HG02938 (cell line): Measurements from ENCODE around the gene PPP1R3F.
A peak's percentile ranks its signal among the peaks of the same experiment; 100 is the strongest.

Experiments used
- ATAC-seq: cut with Tn5 transposase; IDR thresholded peaks from one replicate; pipeline ENCODE4 v1.9.1; 2021; ENCODE audit warnings: mild to moderate bottlenecking, moderate library complexity; ENCODE audit not compliant: unreplicated experiment

The PPP1R3F gene, protein sequence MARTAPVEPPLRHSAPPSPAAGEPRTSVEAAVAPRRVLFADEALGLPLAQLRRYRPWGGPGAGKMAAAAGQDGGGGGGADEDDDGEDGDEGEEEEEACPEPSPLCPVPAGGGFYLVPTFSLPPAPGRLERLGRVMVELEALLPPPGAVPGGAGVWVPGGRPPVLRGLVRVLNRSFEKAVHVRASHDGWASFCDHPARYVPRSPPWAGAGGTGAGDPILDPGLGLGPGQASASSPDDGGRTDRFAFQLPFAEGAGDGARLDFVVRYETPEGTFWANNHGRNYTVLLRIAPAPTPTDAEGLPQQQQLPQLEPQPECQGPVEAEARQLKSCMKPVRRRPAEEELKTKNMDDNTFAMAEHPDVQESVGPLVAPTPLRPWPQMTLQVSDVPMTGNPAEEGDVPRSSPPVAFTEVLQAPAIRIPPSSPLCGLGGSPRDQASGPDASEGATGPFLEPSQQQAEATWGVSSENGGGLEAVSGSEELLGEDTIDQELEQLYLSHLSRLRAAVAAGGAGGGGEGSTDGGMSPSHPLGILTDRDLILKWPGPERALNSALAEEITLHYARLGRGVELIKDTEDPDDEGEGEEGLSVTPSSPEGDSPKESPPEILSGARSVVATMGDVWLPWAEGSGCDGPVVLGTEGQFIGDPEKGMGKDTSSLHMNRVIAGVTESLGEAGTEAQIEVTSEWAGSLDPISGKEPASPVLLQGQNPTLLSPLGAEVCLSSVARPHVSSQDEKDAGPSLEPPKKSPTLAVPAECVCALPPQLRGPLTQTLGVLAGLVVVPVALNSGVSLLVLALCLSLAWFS

DNA sequence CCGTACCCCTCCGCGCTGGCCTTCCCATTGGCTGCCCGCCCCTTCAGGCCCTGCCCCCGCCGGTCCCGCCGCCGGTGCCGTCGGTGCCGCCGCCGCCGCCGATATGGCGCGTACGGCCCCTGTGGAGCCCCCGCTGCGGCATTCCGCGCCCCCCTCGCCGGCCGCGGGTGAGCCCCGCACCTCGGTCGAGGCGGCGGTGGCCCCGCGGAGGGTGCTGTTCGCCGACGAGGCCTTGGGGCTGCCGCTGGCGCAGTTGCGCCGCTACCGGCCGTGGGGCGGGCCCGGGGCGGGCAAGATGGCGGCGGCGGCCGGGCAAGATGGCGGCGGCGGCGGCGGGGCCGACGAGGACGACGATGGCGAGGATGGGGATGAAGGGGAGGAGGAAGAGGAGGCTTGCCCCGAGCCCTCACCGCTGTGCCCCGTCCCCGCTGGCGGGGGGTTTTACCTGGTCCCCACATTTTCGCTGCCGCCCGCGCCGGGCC is at the start of gene PPP1R3F:
Gene PPP1R3F, plus strand, starts transcription at position 27 of the 482 bp plus-strand sequence. Its CDS starts 77 bp downstream, at position 104.
- peak; percentile 17 for ATAC-seq

DNA sequence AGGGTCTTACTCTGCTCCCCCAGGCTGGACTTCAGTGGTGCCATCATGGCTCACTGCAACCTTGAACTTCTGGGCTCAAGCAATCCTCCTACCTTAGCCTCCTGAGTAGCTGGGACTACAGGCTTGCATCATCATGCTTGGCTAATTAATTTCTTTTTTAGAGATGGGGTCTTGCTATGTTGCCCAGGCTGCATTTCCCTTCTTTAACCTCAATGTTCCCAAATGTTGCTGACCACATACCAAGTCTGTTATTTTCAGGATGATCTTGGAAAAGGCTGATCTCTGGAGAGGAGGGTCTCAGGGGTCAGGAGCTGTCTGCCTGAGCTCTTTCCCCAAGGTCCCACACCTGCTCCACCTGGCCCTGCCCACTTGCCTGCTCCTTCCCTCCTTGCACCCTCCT is 49.5 kb upstream of the PPP1R3F start:
- ATAC-seq: no peak

DNA sequence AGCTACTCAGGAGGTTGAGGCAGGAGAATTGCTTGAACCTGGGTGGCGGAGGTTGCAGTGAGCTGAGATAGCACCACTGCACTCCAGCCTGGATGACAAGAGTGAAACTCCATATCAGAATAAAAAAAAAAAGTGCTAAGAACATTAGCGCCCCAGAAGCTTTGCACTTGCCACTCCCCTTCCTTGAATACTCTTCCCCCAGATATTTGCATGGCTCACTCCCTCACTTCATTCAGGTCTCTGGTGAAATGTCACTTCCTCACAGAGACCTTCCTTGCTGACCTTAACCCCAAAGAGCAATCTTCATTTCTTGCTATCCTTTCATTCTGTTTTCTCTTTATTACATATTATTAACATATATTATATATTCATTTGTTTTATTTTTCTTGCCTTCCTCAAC is 47.7 kb upstream of the PPP1R3F start:
- no peak for ATAC-seq

DNA sequence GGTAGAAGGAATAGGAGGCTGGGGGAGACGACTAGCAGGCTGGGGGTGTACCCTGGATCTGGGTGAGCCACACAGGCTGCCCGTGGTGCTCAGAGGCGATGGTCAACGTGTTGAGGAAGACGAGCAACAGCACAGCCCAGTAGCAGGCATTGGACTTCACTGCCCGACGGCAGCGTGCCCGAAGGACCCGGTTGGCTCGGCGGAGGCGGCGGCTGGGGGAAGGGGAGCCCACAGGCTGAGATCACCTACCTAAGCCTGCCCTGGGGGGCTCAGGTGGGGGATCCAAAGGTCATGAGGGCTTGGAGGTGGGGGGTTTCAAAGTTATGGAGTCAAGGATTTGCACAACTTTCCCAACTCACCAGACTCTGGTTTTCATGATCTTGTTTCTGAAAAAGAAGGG is 43.7 kb upstream of the PPP1R3F start:
- no peak for ATAC-seq

DNA sequence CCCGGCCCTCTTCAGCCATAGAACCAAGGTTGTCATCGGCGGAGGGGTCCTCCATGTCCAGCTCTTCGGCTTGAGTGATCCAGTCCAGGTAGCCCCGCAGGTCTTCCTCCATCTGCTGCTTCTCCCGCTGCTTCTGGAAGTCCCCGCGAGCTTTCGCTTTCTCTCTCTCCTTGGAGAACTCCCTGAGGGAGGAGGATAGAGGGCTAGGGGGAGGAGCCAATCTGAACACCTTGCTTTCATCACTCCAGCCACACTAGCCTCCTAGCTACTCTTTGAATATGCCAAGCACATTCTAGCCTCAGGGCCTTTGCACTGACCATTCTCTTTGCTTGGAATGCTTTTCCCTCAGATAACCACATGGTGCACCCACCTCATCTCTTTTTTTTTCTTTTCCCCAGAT is 42.6 kb upstream of the PPP1R3F start:
- no peak for ATAC-seq

DNA sequence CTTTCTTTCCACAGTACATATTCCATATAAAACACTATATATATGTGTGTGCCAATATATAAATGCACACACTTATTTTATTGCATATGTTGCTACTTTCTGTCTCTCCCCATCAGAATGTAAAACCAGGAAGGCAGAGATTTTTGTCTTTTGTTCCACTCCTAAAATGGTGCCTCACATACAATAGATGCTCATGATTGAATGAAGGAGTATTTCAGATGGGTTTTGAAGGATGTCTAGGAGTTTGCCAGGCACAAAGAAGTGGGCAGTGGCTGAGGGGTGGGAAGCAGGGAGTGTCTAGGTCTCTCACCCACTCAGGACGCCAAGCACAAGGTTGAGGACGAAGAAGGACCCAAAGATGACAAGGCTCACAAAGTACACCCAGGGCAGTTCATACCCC is 41.9 kb upstream of the PPP1R3F start:
- ATAC-seq: no peak

DNA sequence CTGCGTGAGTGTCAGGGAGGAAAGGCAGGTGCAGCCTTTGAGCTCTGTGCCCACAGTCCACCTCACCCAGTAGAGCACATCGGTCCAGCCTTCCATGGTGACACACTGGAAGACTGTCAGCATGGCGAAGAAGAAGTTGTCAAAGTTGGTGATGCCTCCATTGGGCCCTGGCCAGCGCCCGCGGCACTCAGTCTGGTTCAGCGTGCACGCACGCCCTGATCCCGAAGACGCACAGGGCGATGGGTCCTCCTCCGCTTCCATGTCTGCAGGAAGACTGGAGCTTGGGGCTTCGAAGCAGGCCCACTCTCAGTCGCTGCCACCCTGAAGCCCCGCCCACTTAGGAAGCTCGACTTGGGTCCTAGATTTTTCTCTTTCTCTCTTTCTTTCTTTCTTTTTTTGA is 41.4 kb upstream of the PPP1R3F start:
- ATAC-seq: no peak

DNA sequence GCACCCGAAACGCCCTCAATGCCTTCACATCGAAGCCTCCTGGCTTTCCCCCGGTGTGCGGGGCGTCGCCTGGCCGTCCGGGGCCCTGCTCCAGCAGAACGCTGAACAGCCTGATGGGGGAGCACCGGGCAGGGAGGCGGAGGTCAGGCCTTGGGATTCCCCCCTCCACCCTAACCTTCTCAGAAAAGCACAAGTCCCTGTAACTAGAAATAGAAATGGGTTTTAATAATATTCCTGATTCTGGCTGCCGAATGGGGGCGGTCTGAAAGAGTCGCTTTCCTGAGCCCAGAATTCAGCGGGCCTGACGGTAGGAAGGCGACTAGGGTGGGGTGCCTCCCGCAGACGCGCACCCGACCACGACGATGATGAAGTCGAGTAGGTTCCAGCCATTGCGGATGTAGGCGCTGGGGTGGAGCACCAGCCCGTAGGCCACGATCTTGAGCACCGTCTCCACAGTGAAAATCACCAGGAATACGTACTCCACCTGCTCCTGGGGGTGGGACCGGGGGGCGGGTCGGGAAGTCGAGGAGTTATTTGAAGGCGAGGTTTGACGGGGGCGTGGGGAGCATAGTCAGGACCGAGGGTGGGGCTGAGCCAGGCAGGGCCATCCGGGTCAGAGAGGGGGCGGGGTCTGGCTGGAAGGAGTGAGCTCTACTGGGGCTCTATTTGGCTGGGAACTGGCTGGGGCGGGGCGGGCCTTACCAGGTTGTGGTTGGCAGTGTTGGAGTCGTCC is 38.9 kb upstream of the PPP1R3F start:
- peak; percentile 60 for ATAC-seq

DNA sequence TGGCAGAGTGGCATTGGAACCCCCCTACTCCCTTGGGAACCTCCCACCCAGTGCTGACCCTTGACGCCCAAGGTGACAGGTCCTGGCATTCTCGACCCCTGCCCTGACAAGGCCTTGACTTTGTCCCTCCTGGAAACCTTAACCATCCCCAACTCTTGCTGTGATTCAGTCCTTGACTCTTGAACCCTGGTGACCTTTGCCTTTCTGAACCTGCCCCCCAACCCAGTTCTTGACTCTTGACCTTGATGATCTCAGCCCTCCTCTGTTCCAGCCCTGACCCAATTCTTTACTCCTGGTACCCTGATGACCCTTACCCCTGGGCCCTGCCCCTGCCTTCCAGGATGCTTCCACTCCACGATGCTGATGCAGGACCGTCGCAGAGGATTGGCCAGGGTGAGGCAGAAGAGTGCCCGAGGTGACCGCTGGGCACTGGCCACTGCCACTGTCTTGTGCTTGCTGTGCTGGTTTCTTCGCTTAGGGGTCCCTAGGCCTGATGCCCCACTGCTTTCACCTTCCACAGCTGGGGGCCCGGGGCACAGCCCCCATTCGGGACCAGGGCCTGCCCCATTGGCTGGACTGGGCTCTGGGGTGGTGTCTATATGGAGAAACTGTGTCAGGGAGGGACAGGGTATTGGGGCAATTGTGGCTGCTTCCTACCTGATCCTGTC is 38.1 kb upstream of the PPP1R3F start:
- no peak for ATAC-seq

DNA sequence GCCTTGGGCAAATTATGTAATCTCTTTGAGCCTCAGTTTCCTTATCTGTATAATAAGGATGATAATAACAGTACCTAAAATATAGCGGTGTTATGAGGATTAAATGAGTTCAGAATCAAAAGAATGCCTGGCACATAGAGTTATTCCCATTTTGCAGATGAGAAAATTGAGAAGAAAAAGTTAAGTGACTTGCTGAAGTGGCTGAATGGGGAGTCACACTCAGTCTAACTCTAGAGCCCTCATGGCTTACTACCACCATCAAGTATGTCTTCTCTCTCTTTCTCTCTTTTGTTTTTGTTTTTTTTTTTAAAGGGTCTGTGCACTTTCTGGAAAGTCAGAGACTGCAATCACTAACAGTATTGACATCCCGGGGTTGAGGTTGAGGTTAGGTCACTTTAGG is 37.1 kb upstream of the PPP1R3F start:
- ATAC-seq: no peak

DNA sequence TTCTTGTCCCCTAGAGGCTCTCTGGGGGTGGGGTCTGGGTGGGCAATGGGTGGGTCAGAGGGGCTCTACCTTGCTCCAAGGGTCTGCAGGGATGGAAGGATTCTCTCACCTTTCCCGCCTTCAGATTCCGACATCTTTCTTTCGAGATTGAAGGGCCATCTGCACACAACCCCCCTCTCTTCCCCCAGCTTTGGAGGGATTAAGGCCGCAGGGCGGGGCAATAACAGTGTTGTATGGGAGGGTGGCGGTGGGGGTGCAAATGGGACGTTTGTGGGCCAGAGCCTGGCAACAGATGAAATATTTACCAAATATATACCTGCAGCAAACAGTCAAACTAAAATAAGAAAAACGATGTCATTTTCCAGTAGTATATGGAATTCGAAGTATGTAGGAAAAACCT is 36.4 kb upstream of the PPP1R3F start, which contains the start of gene CACNA1F:
Gene CACNA1F, minus strand, starts transcription at position 165 of the 400 bp plus-strand sequence. Its CDS starts 31 bp downstream, at position 134.
- ATAC-seq: no peak

DNA sequence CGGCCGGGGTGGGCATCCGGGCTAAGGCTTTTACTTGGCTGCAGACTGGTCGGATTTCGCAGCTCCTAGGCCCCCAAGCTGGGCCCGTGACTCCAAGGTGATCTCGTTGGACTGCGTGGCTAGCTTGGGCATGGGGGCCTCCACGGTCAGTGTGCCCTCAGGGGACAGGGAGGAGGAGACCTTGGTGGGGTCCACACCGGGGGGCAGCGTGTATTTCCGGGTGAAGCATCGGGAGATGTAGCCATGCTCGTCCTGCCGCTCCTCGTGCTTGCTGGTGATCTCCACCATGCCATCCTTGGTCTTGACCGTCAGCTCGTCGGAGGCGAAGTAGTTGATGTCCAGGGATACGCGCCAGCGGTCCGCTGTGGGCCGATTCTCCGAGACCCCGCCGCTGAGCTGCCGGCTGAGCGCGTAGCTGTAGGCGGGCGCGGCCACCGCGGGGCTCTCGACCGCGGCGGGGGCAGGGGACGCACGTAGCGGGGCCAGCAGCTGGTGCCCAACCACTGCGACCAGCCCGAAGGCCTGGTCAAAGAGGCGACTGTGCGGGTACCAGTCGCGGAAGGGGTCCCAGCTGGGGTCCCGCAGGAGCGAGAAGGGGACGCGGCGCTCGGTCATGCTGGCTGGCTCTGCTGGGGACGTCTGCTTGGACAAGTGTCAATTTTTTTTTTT is 35.6 kb upstream of the PPP1R3F start:
- ATAC-seq: no peak

DNA sequence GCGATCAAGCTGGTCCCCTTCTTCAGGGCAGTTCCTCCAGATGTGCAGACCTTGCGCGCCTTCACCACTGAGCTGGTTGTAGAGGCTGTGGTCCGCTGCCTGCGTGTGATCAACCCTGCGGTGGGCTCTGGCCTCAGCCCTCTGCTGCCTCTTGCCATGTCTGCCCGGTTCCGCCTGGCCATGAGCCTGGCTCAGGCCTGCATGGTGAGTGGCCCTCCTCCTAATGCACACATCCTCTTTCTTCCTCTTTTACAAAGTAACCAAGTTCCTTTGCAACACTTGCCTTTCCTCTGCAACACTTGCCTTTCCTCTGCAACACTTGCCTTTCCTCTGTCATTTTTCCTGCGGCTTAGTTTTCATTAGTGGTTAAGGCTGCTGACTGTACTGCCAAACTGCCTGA is 32.5 kb upstream of the PPP1R3F start:
- ATAC-seq: peak; percentile 55

DNA sequence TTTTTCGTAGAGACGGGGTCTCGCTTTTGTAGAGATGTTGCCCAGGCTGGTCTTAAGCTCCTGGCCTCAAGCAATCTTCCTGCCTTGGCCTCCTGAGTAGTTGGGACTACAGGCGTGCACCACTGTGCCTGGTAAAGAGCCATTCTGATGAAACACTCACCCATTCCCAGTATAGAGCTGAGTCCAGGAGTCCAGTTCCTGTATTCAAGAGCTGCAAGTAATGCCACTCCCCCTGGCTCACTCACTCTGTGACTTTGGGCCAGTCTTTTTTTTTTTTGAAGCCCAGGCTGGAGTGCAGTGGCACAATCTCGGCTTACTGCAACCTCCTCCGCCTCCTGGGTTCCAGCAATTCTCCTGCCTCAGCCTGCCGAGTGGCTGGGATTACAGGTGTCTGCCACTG is 30.9 kb upstream of the PPP1R3F start:
- ATAC-seq: no peak

DNA sequence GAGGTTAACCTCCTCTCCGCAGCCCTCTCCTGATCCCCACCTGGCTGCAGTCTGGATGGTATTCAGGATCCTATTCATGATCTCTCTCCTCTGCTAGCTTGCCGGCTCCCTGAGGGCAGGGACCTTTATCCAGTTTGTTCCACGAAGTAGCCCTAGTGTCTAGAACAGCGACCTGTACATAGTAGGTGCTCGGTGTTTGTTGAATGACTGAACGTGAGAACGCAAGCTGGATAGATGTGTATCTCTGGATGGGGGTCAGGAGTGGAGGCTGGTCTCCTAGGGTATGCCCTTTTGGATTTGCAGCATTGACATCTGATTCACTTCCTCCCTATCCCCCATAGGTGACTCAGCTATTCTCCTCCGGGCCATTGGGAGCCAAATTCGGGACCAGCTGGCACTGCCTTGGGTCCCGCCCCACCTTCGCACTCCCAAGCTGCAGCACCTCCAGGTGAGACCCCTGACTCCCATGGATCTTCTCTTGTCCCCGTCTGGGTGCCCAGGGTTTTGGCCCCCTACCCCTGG is 27.0 kb upstream of the PPP1R3F start:
- no peak for ATAC-seq

DNA sequence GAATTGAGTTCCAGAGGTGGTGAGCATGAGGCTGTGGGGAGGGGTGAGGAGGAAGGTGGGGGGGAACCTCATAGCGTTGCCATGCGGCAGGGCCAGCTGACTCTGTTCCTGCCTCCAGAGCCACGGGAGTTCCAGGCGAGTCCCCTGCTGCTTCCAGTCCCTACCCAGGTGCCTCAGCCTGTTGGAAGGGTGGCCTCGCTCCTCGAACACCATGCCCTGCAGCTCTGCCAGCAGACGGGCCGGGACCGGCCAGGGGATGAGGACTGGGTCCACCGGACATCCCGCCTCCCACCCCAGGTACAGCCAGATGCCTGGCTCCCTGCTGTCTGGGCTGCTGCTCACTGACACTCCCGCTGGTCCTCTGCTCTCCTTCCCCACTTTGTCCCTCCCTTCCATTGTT is 26.4 kb upstream of the PPP1R3F start:
- no peak for ATAC-seq

DNA sequence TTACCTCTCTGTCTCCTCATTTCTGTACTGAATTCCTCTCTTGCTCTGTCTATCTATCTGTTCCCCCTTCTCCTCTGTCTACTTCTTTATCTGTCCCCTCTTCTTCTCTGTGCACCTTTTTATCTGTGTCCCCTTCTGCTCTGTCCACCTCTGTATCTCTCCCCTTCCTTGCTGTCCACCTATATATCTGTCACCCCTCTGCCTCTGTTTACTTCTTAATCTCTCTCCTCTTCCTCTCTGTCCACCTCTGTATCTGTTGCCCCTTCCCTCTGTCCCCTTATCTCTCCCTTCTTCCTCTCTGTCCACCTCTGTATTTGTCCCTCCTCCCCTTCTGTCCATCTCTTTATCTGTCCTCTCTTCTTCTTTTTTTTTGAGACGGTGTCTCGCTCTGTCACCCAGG is 25.4 kb upstream of the PPP1R3F start:
- ATAC-seq: no peak

DNA sequence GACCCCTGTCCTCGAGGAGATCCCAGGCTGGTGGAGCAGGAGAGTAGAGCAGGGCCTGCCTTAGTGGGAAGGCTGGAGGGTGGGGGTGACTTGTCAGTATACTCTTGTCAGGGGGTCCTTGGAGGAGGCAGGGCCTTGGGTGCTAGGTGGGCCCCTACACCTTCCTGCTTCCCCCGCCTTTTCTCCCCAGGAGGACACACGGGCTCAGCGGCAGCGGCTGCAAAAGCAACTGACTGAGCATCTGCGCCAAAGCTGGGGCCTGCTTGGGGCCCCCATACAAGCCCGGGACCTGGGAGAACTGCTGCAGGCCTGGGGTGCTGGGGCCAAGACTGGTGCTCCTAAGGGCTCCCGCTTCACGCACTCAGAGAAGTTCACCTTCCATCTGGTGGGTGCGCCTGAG is 23.1 kb upstream of the PPP1R3F start:
- no peak for ATAC-seq

DNA sequence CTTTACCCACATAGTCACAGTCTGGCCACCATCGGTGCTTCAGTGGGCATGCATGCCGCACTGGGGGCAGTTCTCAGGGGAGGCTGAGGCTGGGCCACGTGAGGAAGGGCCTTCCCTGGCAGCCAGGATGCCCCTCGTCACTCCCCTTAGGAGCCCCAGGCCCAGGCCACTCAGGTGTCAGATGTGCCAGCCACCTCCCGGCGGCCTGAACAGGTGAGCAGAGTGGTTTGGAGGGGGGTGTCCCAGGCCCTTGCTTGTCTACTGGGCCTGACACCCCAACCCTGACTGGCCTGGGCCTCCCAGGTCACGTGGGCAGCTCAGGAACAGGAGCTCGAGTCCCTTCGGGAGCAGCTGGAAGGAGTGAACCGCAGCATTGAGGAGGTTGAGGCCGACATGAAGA is 22.2 kb upstream of the PPP1R3F start:
- no peak for ATAC-seq
